Ascending aorta (tissue), 2 donors: ENCODE results near the gene SPACA6. TPM values are rescaled to one million over a fixed set of nuclear protein-coding genes. Genes with fewer than 3 reads are reported as not detected.

ENCODE experiments used
- DNase-seq, 2 donors: peaks; one replicate each; pipeline ENCODE4 v3.0.0-alpha.2; 2019; ENCODE audit warnings: low spot score in 2 of 2
- H3K27ac ChIP-seq, 2 donors: fragments of 200-600 bp; sonication (generic); one replicate each; pipeline ENCODE4 v1.5.1; 2016 to 2017; ENCODE audit warnings: mild to moderate bottlenecking in 1 of 2
- H3K27me3 ChIP-seq: fragments of 200-600 bp; sonication (generic); one replicate; pipeline ENCODE4 v1.5.1; 2017
- H3K36me3 ChIP-seq, 2 donors: fragments of 200-600 bp; sonication (generic); one replicate each; pipeline ENCODE4 v1.5.1; 2016
- H3K4me1 ChIP-seq, 2 donors: fragments of 200-600 bp; sonication (generic); one replicate each; pipeline ENCODE4 v1.5.1; 2016 to 2017; ENCODE audit warnings: mild to moderate bottlenecking in 1 of 2
- H3K4me3 ChIP-seq, 2 donors: fragments of 200-600 bp; sonication (generic); one replicate each; pipeline ENCODE4 v1.5.1; 2016 to 2017; ENCODE audit warnings: mild to moderate bottlenecking in 1 of 2
- H3K9me3 ChIP-seq, 2 donors: fragments of 200-600 bp; sonication (generic); one replicate each; pipeline ENCODE4 v1.5.1; 2016
- intact Hi-C: fragments of 100-400 bp; cut with DNase I; formaldehyde crosslinking; loops from one replicate; pipeline ENCODE4 v1.15.1; 2023
- total RNA-seq: library from RNA; depleted of rRNA; stranded (reverse); fragments of >200 nt; gene quantifications from one replicate; pipeline ENCODE4 v1.1.0, GENCODE V29; 2016
- TF ChIP-seq, protein P1 (sequence below), 3 experiments: fragments of 200-600 bp in 2 of 3; fragments of 450-650 bp in 1 of 3; sonication (generic) in 2 of 3; IDR thresholded peaks; one replicate each; pipeline ENCODE4 v1.5.1; 2016 to 2019; ENCODE audit warnings: antibody characterized with exemption in 3 of 3, mild to moderate bottlenecking in 1 of 3, moderate library complexity in 1 of 3

The SPACA6 gene
- total RNA-seq, 1 donor from 2014 or later = 16.0 TPM

DNA sequence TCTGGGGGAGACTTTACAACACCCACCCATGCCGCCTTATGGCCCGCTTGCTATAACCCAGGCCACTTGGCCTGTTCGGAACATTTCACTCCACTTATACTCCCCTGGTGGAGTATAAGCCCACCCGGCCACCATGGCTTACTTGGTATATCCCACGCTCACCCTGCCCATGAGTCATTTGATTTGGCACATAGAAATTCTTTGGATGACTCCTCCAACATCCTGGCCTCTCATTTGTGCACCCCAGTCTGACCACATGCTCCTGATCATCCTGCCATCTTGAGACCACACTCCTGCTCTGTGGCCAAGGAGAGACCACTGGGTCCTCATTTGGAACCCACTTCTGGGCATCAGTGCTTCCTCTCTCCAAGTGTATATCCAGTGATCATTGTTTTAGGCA lies 5.2 kb downstream of the SPACA6 start:
- TF ChIP-seq, protein P1, sequence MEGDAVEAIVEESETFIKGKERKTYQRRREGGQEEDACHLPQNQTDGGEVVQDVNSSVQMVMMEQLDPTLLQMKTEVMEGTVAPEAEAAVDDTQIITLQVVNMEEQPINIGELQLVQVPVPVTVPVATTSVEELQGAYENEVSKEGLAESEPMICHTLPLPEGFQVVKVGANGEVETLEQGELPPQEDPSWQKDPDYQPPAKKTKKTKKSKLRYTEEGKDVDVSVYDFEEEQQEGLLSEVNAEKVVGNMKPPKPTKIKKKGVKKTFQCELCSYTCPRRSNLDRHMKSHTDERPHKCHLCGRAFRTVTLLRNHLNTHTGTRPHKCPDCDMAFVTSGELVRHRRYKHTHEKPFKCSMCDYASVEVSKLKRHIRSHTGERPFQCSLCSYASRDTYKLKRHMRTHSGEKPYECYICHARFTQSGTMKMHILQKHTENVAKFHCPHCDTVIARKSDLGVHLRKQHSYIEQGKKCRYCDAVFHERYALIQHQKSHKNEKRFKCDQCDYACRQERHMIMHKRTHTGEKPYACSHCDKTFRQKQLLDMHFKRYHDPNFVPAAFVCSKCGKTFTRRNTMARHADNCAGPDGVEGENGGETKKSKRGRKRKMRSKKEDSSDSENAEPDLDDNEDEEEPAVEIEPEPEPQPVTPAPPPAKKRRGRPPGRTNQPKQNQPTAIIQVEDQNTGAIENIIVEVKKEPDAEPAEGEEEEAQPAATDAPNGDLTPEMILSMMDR (IDR thresholded peaks at IDR 0.05) = no peak
- H3K27ac ChIP-seq = no peak overlapping the region
- intact Hi-C loops = loop anchor here (10.0 kb wide), 1 partner anchor 1323 kb away; the partner anchor contains the start of gene NR1H2
- peaks cover 28 to 72% of the 10 kb centered on the region in 2 donors for H3K36me3 ChIP-seq
- DNase-seq = peak in 1 of 2 donors; percentile 52
- no peak overlapping the region for H3K4me3 ChIP-seq
- peaks cover 0 to 7% of the 10 kb centered on the region in 2 donors for H3K4me1 ChIP-seq
- H3K9me3 ChIP-seq = no peaks in the 10 kb centered on the region
- H3K27me3 ChIP-seq = no peaks in the 10 kb centered on the region

DNA sequence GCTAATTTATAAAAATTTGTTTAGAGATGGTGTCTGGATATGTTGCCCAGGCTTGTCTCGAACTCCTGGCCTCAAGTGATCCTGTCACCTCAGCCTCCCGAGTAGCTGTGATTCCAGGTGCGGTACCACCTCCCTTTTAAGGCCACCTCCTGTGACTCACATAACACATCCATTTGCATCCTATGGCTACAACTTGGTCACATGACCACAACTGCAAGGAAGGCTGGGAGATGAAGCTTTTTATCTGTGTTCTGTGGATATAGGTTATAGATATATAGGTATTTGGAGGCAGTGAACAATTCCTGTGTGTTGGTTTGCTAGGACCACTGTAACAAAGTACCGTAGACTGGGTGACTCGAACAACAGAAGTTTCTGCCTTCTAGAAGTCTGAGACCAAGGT lies 6.0 kb downstream of the SPACA6 start:
- no peak for DNase-seq

DNA sequence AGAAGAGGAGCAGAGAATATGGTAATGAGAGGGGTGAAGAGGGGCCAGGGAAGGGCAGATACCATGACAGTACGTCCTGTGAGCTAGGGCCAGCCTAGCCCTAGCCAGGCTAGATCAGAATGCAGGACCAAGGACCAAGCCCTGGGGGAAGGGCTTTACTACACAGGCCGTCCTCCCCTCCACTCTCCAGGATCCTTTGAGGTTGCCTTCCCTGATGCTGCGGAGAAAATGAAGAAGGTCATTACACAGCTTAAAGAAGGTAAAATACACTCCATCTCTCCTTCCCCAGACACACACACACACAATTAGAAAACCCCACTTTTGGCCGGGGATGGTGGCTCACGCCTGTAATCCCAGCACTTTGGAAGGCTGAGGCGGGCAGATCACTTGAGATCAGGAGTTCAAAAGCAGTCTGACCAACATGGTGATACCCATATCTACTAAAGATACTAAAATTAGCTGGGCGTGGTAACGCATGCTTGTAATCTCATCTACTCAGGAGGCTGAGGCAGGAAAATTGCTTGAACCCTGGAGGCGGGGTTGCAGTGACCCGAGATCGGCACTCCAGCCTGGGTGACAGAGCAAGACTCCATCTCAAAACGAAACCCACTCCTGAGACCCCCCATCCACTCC lies 8.5 kb downstream of the SPACA6 start:
- intact Hi-C loops = loop anchor here (5.0 to 10.0 kb wide), 3 partner anchors 303 to 597 kb away; partner anchors contain the start of genes CLDND2, CTU1, ETFB and ZNF615
- peak overlapping the region; percentile 80 to 93 for H3K27ac ChIP-seq
- TF ChIP-seq, protein P1 (IDR thresholded peaks at IDR 0.05) = no peak

More for the DNA sequence above, 6.0 kb downstream of the SPACA6 start:
- no peaks in the 10 kb centered on the region for H3K27me3 ChIP-seq
- peaks cover 0 to 10% of the 10 kb centered on the region in 2 donors for H3K4me1 ChIP-seq
- intact Hi-C loops = loop anchor here (10.0 kb wide), 1 partner anchor 1324 kb away; the partner anchor contains the start of gene NR1H2
- no peak overlapping the region for H3K4me3 ChIP-seq
- no peaks in the 10 kb centered on the region for H3K9me3 ChIP-seq
- H3K36me3 ChIP-seq = peaks cover 28 to 64% of the 10 kb centered on the region in 2 donors
- no peak overlapping the region for H3K27ac ChIP-seq
- TF ChIP-seq, protein P1 (IDR thresholded peaks at IDR 0.05) = no peak

DNA sequence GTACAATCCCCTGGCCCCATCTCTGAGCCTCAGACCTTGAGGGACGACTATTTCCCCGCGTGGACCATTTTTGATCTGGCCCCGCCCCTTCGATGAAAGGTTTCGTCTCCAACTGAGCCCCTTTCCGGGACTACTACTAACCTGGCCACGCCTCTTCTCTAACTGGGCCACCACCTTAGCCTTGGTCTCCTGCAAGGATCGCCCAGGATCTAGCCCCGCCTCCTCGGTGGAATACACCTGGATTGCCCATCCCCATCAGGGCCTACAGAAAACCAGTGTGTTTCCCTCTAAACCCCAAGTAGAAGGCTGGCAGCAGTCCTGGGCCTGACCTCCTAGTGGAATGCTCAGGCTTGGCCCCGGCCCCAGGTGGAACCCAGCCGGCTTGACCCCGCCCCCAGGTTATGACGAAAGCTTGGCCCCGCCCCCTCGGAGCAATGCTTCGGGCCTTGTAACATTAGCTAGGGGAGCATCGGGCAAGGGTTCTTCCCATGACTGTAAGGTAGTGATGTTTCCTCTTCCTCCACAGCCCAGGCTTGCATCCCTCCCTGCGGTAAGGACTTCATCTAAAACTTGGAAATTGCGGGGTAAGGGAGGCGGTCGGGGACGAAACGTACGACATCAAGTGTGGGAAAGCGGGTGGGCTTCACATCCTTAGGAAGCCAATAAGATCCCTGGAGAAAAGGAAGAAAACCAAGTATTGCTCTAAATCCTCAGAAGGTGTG lies 9.1 kb downstream of the SPACA6 start:
- peak in 1 of 2 donors; percentile 92 for DNase-seq
- H3K4me3 ChIP-seq = no peak overlapping the region
- H3K9me3 ChIP-seq = no peaks in the 10 kb centered on the region
- peaks cover 3 to 53% of the 10 kb centered on the region in 2 donors for H3K36me3 ChIP-seq
- intact Hi-C loops = loop anchor here (5.0 to 10.0 kb wide), 3 partner anchors 303 to 597 kb away; partner anchors contain the start of genes CLDND2, CTU1, ETFB and ZNF615
- H3K27me3 ChIP-seq = no peaks in the 10 kb centered on the region
- peaks cover 9 to 17% of the 10 kb centered on the region in 2 donors for H3K4me1 ChIP-seq
- TF ChIP-seq, protein P1 (IDR thresholded peaks at IDR 0.05) = no peak
- peak overlapping the region; percentile 80 to 93 for H3K27ac ChIP-seq

More for the DNA sequence above, 8.5 kb downstream of the SPACA6 start:
- Histone ChIP-seq H3K36me3 (peaks cover 9 to 53% of the 10 kb centered on the region in 2 donors), H3K4me1 (peaks cover 9 to 17% of the 10 kb centered on the region in 2 donors), H3K9me3 (no peaks in the 10 kb centered on the region), H3K4me3 (no peak overlapping the region), H3K27me3 (no peaks in the 10 kb centered on the region)
- peak in 1 of 2 donors; percentile 43 for DNase-seq

DNA sequence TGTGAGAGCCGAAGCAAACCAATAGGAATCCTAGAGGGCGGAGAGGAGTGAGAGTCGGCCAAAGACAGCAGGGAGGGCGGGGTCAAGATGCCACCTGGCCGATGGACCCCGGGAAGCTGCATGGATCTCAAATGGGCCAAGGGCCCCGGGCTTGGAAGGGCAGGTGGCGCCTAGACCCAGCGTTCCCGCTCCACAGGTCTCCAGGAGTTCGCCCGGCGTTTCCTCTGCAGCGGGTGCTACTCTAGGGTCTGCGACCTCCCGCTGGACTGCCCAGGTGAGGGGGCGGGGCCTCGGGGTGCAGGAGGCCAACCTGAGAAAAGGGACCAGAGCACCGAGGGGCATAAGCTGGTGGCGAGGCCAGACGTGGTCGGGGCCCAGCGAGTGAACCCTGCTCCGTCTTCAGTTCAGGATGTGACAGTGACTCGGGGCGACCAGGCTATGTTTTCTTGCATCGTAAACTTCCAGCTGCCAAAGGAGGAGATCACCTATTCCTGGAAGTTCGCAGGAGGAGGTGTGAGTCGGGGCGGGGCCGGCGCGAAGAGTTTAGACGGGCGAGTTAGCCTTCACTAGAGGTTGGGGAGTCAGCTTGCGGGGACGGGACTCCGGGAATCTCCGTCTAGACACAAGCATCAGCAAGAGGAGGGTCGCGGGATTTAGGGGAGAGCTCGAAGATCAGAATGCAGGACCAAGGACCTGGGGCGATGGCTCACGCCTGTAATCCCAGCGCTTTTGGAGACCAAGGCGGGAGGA lies 9.9 kb downstream of the SPACA6 start:
- intact Hi-C loops = loop anchor here (5.0 to 10.0 kb wide), 3 partner anchors 302 to 598 kb away; partner anchors contain the start of genes CLDND2, CTU1, ETFB and ZNF615
- Histone ChIP-seq H3K27ac (peak overlapping the region; percentile 80 to 93), H3K36me3 (peaks cover 2 to 51% of the 10 kb centered on the region in 2 donors), H3K27me3 (no peaks in the 10 kb centered on the region), H3K4me3 (peak overlapping the region; percentile 60 to 76), H3K9me3 (no peaks in the 10 kb centered on the region), H3K4me1 (peaks cover 9 to 17% of the 10 kb centered on the region in 2 donors)
- DNase-seq = peak in 1 of 2 donors; percentile 73
- TF ChIP-seq, protein P1 (IDR thresholded peaks at IDR 0.05) = no peak
